ENCODE measurements around the gene ELMOD3. TPM values are rescaled to one million over a fixed set of nuclear protein-coding genes. Genes with fewer than 3 reads are reported as not detected.
A peak's percentile ranks its signal among the peaks of the same experiment; 100 is the strongest.
"Not testable (repeated sequence)": the region's sequence is repeated elsewhere in the genome, so short reads cannot be mapped to it uniquely, and the experiment has no call there.

Gene ELMOD3
- total RNA-seq, 1 experiment from 2014 or later, result 9.7 TPM

DNA sequence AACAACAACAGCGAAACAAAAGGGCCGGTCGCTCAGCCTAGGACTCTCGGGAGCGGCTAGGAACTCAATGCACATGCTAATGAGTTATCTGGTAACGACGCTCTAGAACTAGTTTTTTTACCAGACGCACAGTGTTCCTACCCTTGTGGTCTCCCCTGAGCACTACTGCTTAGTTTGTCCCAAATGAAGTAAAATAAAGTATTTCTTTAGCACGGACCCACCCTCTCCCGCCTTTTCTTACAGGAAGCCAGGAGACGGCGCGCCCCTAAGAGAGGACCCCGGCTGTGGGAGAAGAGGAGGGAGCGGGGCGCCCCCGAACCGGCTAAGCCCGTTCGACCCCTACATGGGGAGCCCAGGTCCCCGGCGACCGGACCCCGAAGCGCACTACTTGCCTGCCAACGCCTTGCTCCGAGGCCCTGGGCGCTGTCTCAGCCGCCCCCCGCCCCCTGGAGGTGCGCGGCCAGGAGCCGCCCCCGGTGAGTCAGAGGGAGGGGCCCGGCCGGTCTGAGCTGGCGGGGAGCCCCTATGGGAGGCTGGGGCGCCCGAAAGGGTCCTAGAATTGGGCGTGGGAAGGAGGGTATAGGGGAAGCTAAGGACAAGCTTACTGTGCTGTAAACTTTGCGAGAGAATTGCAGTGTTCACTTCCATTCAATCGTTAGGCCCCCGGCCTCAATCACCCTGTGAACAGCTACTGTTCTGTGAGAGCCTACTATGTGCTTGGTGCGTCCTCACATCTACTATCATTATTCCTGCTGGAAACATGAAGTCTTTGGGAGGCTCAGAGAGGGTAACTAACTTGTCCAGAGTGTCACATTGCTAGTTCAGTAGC lies 59.2 kb downstream of the ELMOD3 start:
- Mint-ChIP-seq H3K27ac (peak overlapping the region; percentile 92), H3K4me1 (peaks cover 43% of the 10 kb centered on the region), H3K36me3 (no peaks in the 10 kb centered on the region), H3K9me3 (no peaks in the 10 kb centered on the region), H3K4me3 (peak overlapping the region; percentile 93), H3K27me3 (ENCODE audit: low read depth) (no peaks in the 10 kb centered on the region)
- peak; percentile 36 for ATAC-seq
- POLR2A ChIA-PET, result interaction anchor here (0.7 to 3.4 kb wide), 5 partner anchors 16 to 132 kb away, joined by 3 to 36 read pairs (median 3); partner anchors contain the start of gene MAT2A
- peak; percentile 58 for DNase-seq (ENCODE audit: low spot score)
- CTCF ChIA-PET, result interaction anchor here (0.6 to 2.5 kb wide), 8 partner anchors 22 to 138 kb away, joined by 3 to 17 read pairs (median 4); partner anchors contain the start of gene MAT2A
- TF ChIP-seq, protein P1, sequence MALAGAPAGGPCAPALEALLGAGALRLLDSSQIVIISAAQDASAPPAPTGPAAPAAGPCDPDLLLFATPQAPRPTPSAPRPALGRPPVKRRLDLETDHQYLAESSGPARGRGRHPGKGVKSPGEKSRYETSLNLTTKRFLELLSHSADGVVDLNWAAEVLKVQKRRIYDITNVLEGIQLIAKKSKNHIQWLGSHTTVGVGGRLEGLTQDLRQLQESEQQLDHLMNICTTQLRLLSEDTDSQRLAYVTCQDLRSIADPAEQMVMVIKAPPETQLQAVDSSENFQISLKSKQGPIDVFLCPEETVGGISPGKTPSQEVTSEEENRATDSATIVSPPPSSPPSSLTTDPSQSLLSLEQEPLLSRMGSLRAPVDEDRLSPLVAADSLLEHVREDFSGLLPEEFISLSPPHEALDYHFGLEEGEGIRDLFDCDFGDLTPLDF (CRISPR knock-in tag; IDR thresholded peaks at IDR 0.05), result 0 out of 2 replicates have a peak, but pooled peaks have one; percentile 26
- TF ChIP-seq IRF1 (CRISPR knock-in tag; IDR thresholded peaks at IDR 0.05) (no peak), ZNF232 (CRISPR knock-in tag; IDR thresholded peaks at IDR 0.05) (no peak), TEAD4 (CRISPR knock-in tag; IDR thresholded peaks at IDR 0.05) (no peak), ZNF138 (CRISPR knock-in tag; conservative IDR thresholded peaks at IDR 0.05) (no peak), NFYB (CRISPR knock-in tag; conservative IDR thresholded peaks at IDR 0.05; ENCODE audit: low read depth) (no peak), CBFB (CRISPR knock-in tag; IDR thresholded peaks at IDR 0.05; ENCODE audit: low read depth) (no peak), ZNF219 (CRISPR knock-in tag; IDR thresholded peaks at IDR 0.05; ENCODE audit: borderline replicate concordance) (no peak), E2F5 (CRISPR knock-in tag; IDR thresholded peaks at IDR 0.05) (no peak), ATF1 (CRISPR knock-in tag; IDR thresholded peaks at IDR 0.05) (no peak), ZBTB43 (CRISPR knock-in tag; IDR thresholded peaks at IDR 0.05) (no peak), ZNF423 (CRISPR knock-in tag; IDR thresholded peaks at IDR 0.05) (peak; percentile 89), ESRRA (CRISPR knock-in tag; IDR thresholded peaks at IDR 0.05; ENCODE audit: borderline replicate concordance) (no peak), SP1 (CRISPR knock-in tag; conservative IDR thresholded peaks at IDR 0.05) (0 out of 2 replicates have a peak, but pooled peaks have one; percentile 24)
- TF ChIP-seq, protein P2, sequence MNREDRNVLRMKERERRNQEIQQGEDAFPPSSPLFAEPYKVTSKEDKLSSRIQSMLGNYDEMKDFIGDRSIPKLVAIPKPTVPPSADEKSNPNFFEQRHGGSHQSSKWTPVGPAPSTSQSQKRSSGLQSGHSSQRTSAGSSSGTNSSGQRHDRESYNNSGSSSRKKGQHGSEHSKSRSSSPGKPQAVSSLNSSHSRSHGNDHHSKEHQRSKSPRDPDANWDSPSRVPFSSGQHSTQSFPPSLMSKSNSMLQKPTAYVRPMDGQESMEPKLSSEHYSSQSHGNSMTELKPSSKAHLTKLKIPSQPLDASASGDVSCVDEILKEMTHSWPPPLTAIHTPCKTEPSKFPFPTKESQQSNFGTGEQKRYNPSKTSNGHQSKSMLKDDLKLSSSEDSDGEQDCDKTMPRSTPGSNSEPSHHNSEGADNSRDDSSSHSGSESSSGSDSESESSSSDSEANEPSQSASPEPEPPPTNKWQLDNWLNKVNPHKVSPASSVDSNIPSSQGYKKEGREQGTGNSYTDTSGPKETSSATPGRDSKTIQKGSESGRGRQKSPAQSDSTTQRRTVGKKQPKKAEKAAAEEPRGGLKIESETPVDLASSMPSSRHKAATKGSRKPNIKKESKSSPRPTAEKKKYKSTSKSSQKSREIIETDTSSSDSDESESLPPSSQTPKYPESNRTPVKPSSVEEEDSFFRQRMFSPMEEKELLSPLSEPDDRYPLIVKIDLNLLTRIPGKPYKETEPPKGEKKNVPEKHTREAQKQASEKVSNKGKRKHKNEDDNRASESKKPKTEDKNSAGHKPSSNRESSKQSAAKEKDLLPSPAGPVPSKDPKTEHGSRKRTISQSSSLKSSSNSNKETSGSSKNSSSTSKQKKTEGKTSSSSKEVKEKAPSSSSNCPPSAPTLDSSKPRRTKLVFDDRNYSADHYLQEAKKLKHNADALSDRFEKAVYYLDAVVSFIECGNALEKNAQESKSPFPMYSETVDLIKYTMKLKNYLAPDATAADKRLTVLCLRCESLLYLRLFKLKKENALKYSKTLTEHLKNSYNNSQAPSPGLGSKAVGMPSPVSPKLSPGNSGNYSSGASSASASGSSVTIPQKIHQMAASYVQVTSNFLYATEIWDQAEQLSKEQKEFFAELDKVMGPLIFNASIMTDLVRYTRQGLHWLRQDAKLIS (CRISPR knock-in tag; IDR thresholded peaks at IDR 0.05; ENCODE audit: borderline replicate concordance), result no peak
- TF ChIP-seq, protein P3, sequence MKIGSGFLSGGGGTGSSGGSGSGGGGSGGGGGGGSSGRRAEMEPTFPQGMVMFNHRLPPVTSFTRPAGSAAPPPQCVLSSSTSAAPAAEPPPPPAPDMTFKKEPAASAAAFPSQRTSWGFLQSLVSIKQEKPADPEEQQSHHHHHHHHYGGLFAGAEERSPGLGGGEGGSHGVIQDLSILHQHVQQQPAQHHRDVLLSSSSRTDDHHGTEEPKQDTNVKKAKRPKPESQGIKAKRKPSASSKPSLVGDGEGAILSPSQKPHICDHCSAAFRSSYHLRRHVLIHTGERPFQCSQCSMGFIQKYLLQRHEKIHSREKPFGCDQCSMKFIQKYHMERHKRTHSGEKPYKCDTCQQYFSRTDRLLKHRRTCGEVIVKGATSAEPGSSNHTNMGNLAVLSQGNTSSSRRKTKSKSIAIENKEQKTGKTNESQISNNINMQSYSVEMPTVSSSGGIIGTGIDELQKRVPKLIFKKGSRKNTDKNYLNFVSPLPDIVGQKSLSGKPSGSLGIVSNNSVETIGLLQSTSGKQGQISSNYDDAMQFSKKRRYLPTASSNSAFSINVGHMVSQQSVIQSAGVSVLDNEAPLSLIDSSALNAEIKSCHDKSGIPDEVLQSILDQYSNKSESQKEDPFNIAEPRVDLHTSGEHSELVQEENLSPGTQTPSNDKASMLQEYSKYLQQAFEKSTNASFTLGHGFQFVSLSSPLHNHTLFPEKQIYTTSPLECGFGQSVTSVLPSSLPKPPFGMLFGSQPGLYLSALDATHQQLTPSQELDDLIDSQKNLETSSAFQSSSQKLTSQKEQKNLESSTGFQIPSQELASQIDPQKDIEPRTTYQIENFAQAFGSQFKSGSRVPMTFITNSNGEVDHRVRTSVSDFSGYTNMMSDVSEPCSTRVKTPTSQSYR (CRISPR knock-in tag; IDR thresholded peaks at IDR 0.05), result no peak; the same call in 1 of the 2 replicates
- TF ChIP-seq, protein P4, sequence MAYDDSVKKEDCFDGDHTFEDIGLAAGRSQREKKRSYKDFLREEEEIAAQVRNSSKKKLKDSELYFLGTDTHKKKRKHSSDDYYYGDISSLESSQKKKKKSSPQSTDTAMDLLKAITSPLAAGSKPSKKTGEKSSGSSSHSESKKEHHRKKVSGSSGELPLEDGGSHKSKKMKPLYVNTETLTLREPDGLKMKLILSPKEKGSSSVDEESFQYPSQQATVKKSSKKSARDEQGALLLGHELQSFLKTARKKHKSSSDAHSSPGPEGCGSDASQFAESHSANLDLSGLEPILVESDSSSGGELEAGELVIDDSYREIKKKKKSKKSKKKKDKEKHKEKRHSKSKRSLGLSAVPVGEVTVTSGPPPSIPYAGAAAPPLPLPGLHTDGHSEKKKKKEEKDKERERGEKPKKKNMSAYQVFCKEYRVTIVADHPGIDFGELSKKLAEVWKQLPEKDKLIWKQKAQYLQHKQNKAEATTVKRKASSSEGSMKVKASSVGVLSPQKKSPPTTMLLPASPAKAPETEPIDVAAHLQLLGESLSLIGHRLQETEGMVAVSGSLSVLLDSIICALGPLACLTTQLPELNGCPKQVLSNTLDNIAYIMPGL (CRISPR knock-in tag; IDR thresholded peaks at IDR 0.05), result peak; percentile 40; the same call in 1 of the 2 replicates

- H3K9me3 Mint-ChIP-seq; DNase-seq (ENCODE audit: low spot score); ATAC-seq; H3K36me3 Mint-ChIP-seq; H3K27me3 Mint-ChIP-seq (ENCODE audit: low read depth); H3K27ac Mint-ChIP-seq: not testable (repeated sequence)
- POLR2A ChIA-PET, result interaction anchor here (0.7 to 3.4 kb wide), 5 partner anchors 16 to 131 kb away, joined by 3 to 36 read pairs (median 3); partner anchors contain the start of gene MAT2A
- Mint-ChIP-seq H3K4me3 (peak overlapping the region; percentile 93), H3K4me1 (peaks cover 43% of the 10 kb centered on the region)
- CTCF ChIA-PET, result interaction anchor here (0.6 to 2.5 kb wide), 6 partner anchors 24 to 137 kb away, joined by 3 to 17 read pairs (median 4); partner anchors contain the start of gene MAT2A
Observed at GRCh38 chr2:85414421-85414759, 59.8 kb downstream of the ELMOD3 start.
